Mononuclear cell (primary cell): ENCODE results near the gene C16orf92. TPM values are rescaled to one million over a fixed set of nuclear protein-coding genes. Genes with fewer than 3 reads are reported as not detected.
A peak's percentile ranks its signal among the peaks of the same experiment; 100 is the strongest.

Source experiments
- H3K27me3 ChIP-seq: 2 replicates; pipeline ENCODE4 v1.6.0; 2011; ENCODE audit warnings: low read length, control low read depth; ENCODE audit not compliant: insufficient read depth
- H3K4me1 ChIP-seq: 2 replicates; pipeline ENCODE4 v1.5.1; 2011; ENCODE audit warnings: mild to moderate bottlenecking, low read length, control low read depth; ENCODE audit not compliant: insufficient read depth
- H3K4me3 ChIP-seq: 2 replicates; pipeline ENCODE4 v1.5.1; 2011; ENCODE audit warnings: mild to moderate bottlenecking, low read length, moderate library complexity
- H3K9me3 ChIP-seq: 2 replicates; pipeline ENCODE4 v1.5.1; 2011; ENCODE audit warnings: low read depth, mild to moderate bottlenecking, control low read depth, low read length
- total RNA-seq: library from RNA; depleted of rRNA; stranded (reverse); fragments of >200 nt; gene quantifications from one replicate; pipeline ENCODE4 v1.2.3, GENCODE V29; 2012

The C16orf92 gene
- total RNA-seq, 1 donor, result not detected

DNA sequence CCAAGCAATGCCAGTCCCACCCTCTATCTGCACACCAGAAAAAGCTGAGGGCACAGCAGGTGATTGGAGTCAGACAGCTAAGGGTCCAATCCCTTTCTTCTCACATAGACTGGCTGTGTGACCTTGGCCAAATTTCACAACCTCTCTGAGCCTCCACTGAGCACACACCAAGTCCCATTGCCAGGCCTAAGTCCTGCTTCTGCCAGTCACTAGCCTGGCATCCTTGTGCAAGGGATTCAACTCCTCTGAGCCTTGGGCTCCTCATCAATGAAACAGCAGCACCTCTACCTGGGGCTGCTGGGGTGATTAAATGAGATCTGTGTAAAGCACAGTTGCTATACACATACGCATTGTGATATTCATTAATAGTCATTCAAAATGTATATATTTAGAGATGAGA lies 23.6 kb downstream of the C16orf92 start:
- Histone ChIP-seq H3K4me1 (no peaks in the 10 kb centered on the region), H3K27me3 (no peaks in the 10 kb centered on the region), H3K4me3 (no peak overlapping the region), H3K9me3 (no peaks in the 10 kb centered on the region)

DNA sequence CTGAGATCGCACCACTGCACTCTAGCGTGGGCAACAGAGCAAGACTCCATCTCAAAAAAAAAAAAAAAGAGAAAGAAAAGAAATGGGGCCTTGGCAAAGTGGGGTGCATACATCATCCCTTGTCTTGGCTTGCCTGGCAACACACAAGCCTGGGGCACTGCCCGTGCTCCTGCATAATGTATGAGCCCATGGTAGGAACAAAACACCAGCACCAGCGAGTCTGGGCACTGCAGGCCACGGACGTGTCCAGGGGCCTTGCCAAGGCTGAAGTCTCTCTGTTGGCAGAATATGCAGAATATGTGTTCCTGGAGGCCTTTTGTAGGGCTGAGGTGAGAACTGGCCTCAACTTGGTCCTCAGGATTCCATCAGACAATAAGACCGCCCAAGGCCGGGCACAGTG lies 26.9 kb downstream of the C16orf92 start:
- no peaks in the 10 kb centered on the region for H3K27me3 ChIP-seq
- H3K9me3 ChIP-seq, result no peaks in the 10 kb centered on the region
- H3K4me3 ChIP-seq, result no peak overlapping the region
- H3K4me1 ChIP-seq, result peaks cover 17% of the 10 kb centered on the region

DNA sequence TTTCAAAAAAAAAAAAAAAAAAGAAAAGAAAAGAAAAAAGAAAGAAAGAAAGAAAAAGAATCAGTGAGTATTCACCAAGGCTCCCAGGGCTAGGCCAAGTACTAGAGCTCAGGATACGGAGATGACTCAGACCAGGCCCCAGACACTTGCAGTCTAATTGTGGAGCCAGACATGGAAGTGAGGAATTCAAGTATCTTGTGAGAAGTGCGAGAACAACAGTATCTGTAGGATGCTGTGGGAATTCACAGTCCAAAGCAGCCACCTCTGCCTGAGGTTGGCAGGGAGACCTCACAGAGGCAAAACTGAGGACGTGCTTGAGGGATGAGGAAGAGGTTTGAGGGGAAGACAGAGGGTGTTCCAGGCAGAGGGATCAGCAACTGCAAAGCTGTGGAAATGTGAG lies 28.5 kb downstream of the C16orf92 start:
- no peaks in the 10 kb centered on the region for H3K27me3 ChIP-seq
- no peak overlapping the region for H3K4me3 ChIP-seq
- no peaks in the 10 kb centered on the region for H3K9me3 ChIP-seq
- H3K4me1 ChIP-seq, result peaks cover 19% of the 10 kb centered on the region

- Histone ChIP-seq H3K27me3 (no peaks in the 10 kb centered on the region), H3K4me1 (peaks cover 19% of the 10 kb centered on the region), H3K9me3 (no peaks in the 10 kb centered on the region), H3K4me3 (peak overlapping the region; percentile 44)
Measured at GRCh38 chr16:30052671-30053372, 29.8 kb downstream of the C16orf92 start.

- peaks cover 19% of the 10 kb centered on the region for H3K4me1 ChIP-seq
- peak overlapping the region; percentile 44 for H3K4me3 ChIP-seq
- H3K27me3 ChIP-seq, result no peaks in the 10 kb centered on the region
- no peaks in the 10 kb centered on the region for H3K9me3 ChIP-seq
Measured at GRCh38 chr16:30053376-30054015, 30.5 kb downstream of the C16orf92 start.

GRCh38 chr16:30054451-30054850 lies 31.5 kb downstream of the C16orf92 start:
- H3K4me1 ChIP-seq, result peaks cover 19% of the 10 kb centered on the region
- no peaks in the 10 kb centered on the region for H3K9me3 ChIP-seq
- no peak overlapping the region for H3K4me3 ChIP-seq
- H3K27me3 ChIP-seq, result no peaks in the 10 kb centered on the region

GRCh38 chr16:30054959-30055553 lies 32.1 kb downstream of the C16orf92 start:
- no peak overlapping the region for H3K4me3 ChIP-seq
- H3K27me3 ChIP-seq, result no peaks in the 10 kb centered on the region
- no peaks in the 10 kb centered on the region for H3K9me3 ChIP-seq
- peaks cover 19% of the 10 kb centered on the region for H3K4me1 ChIP-seq

DNA sequence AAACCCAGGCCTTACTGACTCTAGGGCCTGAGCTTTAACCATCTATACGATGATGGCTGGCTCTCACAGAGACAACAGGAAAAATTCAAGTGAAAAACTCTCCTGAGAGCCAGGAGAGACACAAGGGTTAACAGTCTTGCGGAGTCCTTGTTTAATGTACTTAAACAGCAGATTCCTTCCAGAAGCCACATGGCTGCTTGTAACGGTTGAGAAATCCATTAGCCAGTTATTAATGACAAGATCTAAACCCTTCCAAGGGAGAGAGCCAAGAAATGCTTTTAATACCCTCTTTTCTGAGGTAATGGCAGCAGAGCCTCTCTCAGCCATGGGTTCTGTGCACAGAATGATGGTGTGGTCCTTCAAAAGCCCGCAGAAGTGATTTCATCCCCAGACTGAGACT lies 37.3 kb downstream of the C16orf92 start:
- H3K4me3 ChIP-seq, result no peak overlapping the region
- no peaks in the 10 kb centered on the region for H3K27me3 ChIP-seq
- H3K4me1 ChIP-seq, result peaks cover 14% of the 10 kb centered on the region
- H3K9me3 ChIP-seq, result no peaks in the 10 kb centered on the region

GRCh38 chr16:30060836-30061554 lies 38.0 kb downstream of the C16orf92 start:
- H3K4me3 ChIP-seq, result no peak overlapping the region
- peaks cover 14% of the 10 kb centered on the region for H3K4me1 ChIP-seq
- no peaks in the 10 kb centered on the region for H3K9me3 ChIP-seq
- H3K27me3 ChIP-seq, result no peaks in the 10 kb centered on the region

DNA sequence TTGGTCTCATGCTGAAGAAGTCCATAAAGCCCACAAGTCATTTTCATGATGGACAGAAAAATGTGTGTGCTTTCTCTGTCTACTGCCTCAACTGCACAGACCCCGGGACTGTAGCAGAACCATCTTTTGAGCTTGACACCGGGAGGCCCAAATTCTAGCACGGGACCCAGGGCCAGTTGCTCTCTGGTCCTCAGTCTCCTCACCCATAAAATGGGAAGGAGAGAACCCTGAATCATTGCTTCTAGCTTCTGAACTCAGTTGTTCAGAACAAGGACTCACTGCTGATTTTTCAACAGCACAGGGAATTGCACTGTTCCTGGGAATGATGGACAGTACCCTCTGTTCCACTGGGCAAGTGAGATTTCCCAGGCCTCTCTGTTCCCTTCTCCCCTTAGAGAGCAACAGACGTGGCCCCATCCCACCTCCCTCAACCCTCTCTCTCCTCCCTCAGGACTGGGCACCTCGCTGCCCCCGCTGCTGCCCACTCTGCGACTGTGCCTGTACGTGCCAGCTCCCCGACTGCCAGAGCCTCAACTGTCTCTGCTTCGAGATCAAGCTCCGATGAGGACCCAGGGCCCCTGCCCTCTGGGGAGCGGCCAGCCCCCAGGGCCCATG lies 40.4 kb downstream of the C16orf92 start:
- Histone ChIP-seq H3K9me3 (no peaks in the 10 kb centered on the region), H3K27me3 (no peaks in the 10 kb centered on the region), H3K4me3 (no peak overlapping the region), H3K4me1 (peaks cover 35% of the 10 kb centered on the region)

DNA sequence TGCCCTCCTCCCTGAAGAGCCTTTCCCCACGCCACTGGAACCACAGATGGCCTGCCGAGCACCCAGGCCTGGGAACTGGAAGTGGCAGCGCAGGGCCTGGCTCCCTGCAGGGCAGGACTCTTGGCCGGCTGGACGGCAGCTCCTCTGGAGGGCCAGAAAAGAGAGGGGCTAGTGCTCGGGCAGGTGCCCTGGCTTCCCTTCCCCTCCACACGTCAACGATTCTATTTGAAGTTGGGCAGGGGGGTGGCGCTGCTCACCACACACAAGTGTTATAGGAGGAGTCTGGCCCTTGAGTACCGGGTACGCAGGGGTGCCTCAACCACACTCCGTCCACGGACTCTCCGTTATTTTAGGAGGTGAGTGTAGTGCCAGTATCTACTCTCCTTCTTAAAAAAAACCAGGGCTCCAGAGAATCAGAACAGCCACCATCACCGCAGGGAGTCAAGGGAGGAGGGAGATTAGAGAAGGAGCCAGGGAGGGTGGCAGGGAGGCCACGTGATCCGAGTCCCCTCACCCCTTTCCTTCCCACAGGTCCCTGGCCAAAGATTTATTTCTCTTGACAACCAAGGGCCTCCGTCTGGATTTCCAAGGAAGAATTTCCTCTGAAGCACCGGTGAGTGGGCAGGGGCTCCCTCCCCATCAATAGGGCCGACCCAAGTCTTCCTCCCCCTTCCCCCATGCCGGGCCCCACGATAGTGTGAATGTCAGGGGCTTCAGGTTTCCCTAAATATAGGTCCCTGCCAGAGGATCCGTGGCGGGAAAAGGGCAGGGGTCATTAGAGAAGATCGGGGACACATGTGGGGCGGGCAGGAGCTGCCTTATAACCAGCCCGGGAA lies 41.1 kb downstream of the C16orf92 start:
- Histone ChIP-seq H3K4me3 (peak overlapping the region; percentile 87), H3K9me3 (no peaks in the 10 kb centered on the region)

GRCh38 chr16:30064729-30065101 lies 41.7 kb downstream of the C16orf92 start:
- Histone ChIP-seq H3K4me1 (peaks cover 48% of the 10 kb centered on the region), H3K27me3 (no peaks in the 10 kb centered on the region), H3K4me3 (peak overlapping the region; percentile 87), H3K9me3 (no peaks in the 10 kb centered on the region)

More for the DNA sequence above, 41.1 kb downstream of the C16orf92 start:
- H3K27me3 ChIP-seq, result no peaks in the 10 kb centered on the region
- peaks cover 42% of the 10 kb centered on the region for H3K4me1 ChIP-seq

DNA sequence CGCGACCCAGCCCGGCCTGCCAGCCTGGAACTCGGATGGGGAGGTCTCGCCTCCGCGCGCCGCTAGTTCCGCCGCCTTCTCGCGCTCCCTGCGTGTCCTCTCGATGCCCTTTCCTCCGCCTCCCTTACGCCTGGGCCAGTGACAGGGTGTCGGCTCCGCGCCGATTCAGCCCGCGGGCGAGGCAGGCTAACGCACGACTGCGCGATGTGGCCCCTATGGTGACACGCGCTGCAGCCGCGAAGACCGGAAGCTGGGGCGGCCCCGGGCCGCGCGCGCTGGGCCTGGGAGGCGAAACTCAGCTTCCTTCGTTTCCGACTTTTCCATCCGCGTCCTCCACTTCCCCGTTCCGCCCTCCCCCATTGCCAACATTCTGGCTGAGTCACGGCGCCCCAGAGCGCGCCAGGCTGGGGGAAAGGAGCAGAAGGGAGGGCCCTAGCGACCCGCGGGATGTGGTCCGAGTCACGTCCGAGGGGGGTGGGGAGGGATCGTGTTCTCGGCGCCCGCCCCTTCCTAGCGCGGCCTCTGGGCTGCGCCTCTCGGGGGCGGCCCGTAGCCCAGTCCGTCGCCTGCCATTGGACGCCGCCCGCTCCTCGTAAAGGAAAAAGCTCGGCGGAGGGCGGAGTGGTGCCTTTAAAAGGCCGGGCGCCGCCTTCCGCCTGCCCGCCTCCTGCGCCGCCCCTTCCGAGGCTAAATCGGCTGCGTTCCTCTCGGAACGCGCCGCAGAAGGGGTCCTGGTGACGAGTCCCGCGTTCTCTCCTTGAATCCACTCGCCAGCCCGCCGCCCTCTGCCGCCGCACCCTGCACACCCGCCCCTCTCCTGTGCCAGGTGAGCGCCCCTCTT lies 42.3 kb downstream of the C16orf92 start, which contains the start of gene ALDOA:
Gene ALDOA (plus strand): TSS at position 659 of the 841 bp plus-strand sequence. CDS start 1,138 bp downstream, outside the sequence.
- no peaks in the 10 kb centered on the region for H3K9me3 ChIP-seq
- no peaks in the 10 kb centered on the region for H3K27me3 ChIP-seq
- peak within 1 kb of the TSS; percentile 87 for H3K4me3 ChIP-seq
- H3K4me1 ChIP-seq, result peaks cover 52% of the 10 kb centered on the region
